K562 (cell line): ENCODE data around the gene VWDE. TPM values are rescaled to one million over a fixed set of nuclear protein-coding genes. Genes with fewer than 3 reads are reported as not detected.

Experiments
- BCL6 ChIP-seq: fragments of 250-450 bp; sonication (Bioruptor Pico); IDR thresholded peaks from 2 replicates; pipeline ENCODE4 v1.4.0; 2020
- CBX2 ChIP-seq: fragments of 200-600 bp; sonication (generic); IDR thresholded peaks from one replicate; pipeline ENCODE4 v1.6.1; 2012; ENCODE audit warnings: mild to moderate bottlenecking, low read length, inconsistent platforms; ENCODE audit not compliant: insufficient read depth, poor library complexity, severe bottlenecking
- CTCF ChIP-seq, 3 experiments: IDR thresholded peaks in 2 of 3; conservative IDR thresholded peaks in 1 of 3; 2 replicates each; pipeline ENCODE4 v1.5.1; 2011 to 2012; ENCODE audit warnings: low read length in 3 of 3, mild to moderate bottlenecking in 3 of 3, control low read depth in 2 of 3, improper control_type of control experiment in 1 of 3, inconsistent platforms in 1 of 3, low read depth in 1 of 3, mixed read lengths in 1 of 3, moderate library complexity in 1 of 3; ENCODE audit not compliant: insufficient read depth in 2 of 3
- DPF2 ChIP-seq: fragments of 450-650 bp; IDR thresholded peaks from 2 replicates; pipeline ENCODE4 v1.6.1; 2016
- ERF ChIP-seq: fragments of 450-650 bp; formaldehyde crosslinking; IDR thresholded peaks from 2 replicates; pipeline ENCODE4 v1.4.0; 2020; ENCODE audit warnings: mild to moderate bottlenecking, mixed read lengths
- FOXJ2 ChIP-seq: fragments of 200-800 bp; sonication (Bioruptor generic); IDR thresholded peaks from 2 replicates; pipeline ENCODE4 v1.6.1; 2016; ENCODE audit warnings: missing genetic modification characterization, missing compliant biosample characterization
- FOXJ3 ChIP-seq: sonication (generic); formaldehyde crosslinking; IDR thresholded peaks from 2 replicates; pipeline ENCODE4 v1.4.0; 2020; ENCODE audit warnings: mild to moderate bottlenecking, missing genetic modification reagents
- GABPB2 ChIP-seq: fragments of 250-450 bp; sonication (Bioruptor Pico); conservative IDR thresholded peaks from 2 replicates; pipeline ENCODE4 v1.5.1; 2021; ENCODE audit warnings: mild to moderate bottlenecking
- L3MBTL2 ChIP-seq: fragments of 450-650 bp; IDR thresholded peaks from 2 replicates; pipeline ENCODE4 v1.6.1; 2016; ENCODE audit warnings: mild to moderate bottlenecking, moderate library complexity
- MEF2D ChIP-seq: conservative IDR thresholded peaks from 2 replicates; pipeline ENCODE4 v1.6.1; 2016; ENCODE audit warnings: low read depth, missing genetic modification characterization, missing compliant biosample characterization
- MTA3 ChIP-seq: fragments of 450-650 bp; formaldehyde crosslinking; IDR thresholded peaks from 2 replicates; pipeline ENCODE4 v1.6.1; 2017; ENCODE audit warnings: mild to moderate bottlenecking, borderline replicate concordance
- PHF8 ChIP-seq: fragments of 200-600 bp; sonication (generic); IDR thresholded peaks from 2 replicates; pipeline ENCODE4 v1.6.1; 2012; ENCODE audit warnings: mixed run types, mild to moderate bottlenecking, inconsistent platforms, low read length, moderate library complexity, borderline replicate concordance
- PTTG1 ChIP-seq: fragments of 450-650 bp; IDR thresholded peaks from 2 replicates; pipeline ENCODE4 v1.6.1; 2016; ENCODE audit warnings: low read depth, mild to moderate bottlenecking, missing genetic modification characterization, missing compliant biosample characterization
- ZC3H11A ChIP-seq: IDR thresholded peaks from 2 replicates; pipeline ENCODE4 v1.6.1; 2012; ENCODE audit warnings: low read depth, low read length, improper control_type of control experiment
- ZNF12 ChIP-seq: sonication (generic); formaldehyde crosslinking; IDR thresholded peaks from 2 replicates; pipeline ENCODE4 v1.4.0; 2020; ENCODE audit warnings: mild to moderate bottlenecking, missing genetic modification reagents
- ZNF280A ChIP-seq: fragments of 450-650 bp; IDR thresholded peaks from 2 replicates; pipeline ENCODE4 v1.6.1; 2018; ENCODE audit warnings: mild to moderate bottlenecking, low read depth; ENCODE audit not compliant: partially characterized antibody
- polyA plus RNA-seq, 8 experiments: library from polyadenylated mRNA; depleted of rRNA in 4 of 8; stranded (reverse) in 5 of 8; unstranded in 3 of 8; fragments of >200 nt; fragmentation: Nextera tagmentation in 2 of 8; fragmentation: Illumina TruSeq in 1 of 8; extraction: Ambion mirVana in 2 of 8; extraction: Trizol in 1 of 8; gene quantifications; 2 replicates each; pipeline versions ENCODE4 v1.2.1 to v1.2.3, GENCODE V29; 2011 to 2014; ENCODE audit warnings: inconsistent platforms in 1 of 8, missing spikeins in 1 of 8
- total RNA-seq, 7 experiments: library from RNA; depleted of rRNA in 6 of 7; stranded (reverse); fragments of >200 nt in 6 of 7; fragmentation: Illumina TruSeq in 2 of 7; extraction: Trizol in 2 of 7; gene quantifications; 2 replicates each; pipeline versions ENCODE4 v1.2.1 to v1.2.3, GENCODE V29; 2011 to 2021; ENCODE audit warnings: low replicate concordance in 1 of 7
- TF ChIP-seq, protein P1 (sequence below): fragments of 450-650 bp; formaldehyde crosslinking; IDR thresholded peaks from 2 replicates; pipeline ENCODE4 v1.4.0; 2020; ENCODE audit warnings: mild to moderate bottlenecking, moderate library complexity
- TF ChIP-seq, protein P2 (sequence below): sonication (generic); formaldehyde crosslinking; IDR thresholded peaks from 2 replicates; pipeline ENCODE4 v1.8.0; 2022; ENCODE audit warnings: mild to moderate bottlenecking, missing genetic modification reagents, borderline replicate concordance

The VWDE gene
- total and polyA plus RNA-seq, 9 of the 15 experiments (the other 6 are each of a cell fraction or from before 2014, with no cell fraction given): 40.6 to 162 (median 95.2) TPM

DNA sequence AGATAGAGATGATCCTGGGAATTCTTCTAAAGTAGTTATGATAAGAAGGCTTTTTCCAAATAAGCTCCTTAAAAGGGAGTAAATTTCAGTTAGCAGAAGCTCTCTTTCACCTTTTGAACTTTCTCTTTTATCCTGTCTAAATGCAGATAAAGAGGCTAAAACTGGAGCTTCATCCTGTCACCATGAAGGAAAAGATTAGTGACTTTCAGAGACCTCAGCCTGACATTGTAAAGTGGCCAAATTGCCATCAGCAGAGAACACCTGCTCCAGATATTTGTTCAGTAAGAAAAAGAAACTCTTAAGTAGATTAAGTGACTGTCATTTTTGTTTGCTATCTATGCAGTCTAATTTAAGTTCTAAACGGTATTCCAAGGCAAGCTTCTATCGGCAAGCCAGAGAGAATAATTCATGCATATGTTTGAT is 18.3 kb downstream of the VWDE start (continued):
- TF ChIP-seq, protein P1, sequence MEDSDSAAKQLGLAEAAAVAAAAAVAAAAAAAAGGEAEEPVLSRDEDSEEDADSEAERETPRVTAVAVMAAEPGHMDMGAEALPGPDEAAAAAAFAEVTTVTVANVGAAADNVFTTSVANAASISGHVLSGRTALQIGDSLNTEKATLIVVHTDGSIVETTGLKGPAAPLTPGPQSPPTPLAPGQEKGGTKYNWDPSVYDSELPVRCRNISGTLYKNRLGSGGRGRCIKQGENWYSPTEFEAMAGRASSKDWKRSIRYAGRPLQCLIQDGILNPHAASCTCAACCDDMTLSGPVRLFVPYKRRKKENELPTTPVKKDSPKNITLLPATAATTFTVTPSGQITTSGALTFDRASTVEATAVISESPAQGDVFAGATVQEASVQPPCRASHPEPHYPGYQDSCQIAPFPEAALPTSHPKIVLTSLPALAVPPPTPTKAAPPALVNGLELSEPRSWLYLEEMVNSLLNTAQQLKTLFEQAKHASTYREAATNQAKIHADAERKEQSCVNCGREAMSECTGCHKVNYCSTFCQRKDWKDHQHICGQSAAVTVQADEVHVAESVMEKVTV (CRISPR knock-in tag): no peak
- TF ChIP-seq, protein P2, sequence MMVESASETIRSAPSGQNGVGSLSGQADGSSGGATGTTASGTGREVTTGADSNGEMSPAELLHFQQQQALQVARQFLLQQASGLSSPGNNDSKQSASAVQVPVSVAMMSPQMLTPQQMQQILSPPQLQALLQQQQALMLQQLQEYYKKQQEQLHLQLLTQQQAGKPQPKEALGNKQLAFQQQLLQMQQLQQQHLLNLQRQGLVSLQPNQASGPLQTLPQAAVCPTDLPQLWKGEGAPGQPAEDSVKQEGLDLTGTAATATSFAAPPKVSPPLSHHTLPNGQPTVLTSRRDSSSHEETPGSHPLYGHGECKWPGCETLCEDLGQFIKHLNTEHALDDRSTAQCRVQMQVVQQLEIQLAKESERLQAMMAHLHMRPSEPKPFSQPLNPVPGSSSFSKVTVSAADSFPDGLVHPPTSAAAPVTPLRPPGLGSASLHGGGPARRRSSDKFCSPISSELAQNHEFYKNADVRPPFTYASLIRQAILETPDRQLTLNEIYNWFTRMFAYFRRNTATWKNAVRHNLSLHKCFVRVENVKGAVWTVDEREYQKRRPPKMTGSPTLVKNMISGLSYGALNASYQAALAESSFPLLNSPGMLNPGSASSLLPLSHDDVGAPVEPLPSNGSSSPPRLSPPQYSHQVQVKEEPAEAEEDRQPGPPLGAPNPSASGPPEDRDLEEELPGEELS (CRISPR knock-in tag): no peak
- peak; percentile 98 for TF ChIP-seq DPF2
- TF ChIP-seq ZC3H11A: no peak
- TF ChIP-seq FOXJ2 (tag): no peak
- no peak for TF ChIP-seq ZNF280A
- TF ChIP-seq PHF8: no peak
- no peak for TF ChIP-seq GABPB2 (CRISPR knock-in tag)
- no peak for TF ChIP-seq ZNF12 (CRISPR knock-in tag)
- no peak for TF ChIP-seq ERF (CRISPR knock-in tag)
- peak; percentile 96 for TF ChIP-seq MEF2D
- TF ChIP-seq BCL6 (CRISPR knock-in tag): no peak
- no peak for TF ChIP-seq L3MBTL2
- TF ChIP-seq MTA3: 0 out of 2 replicates have a peak, but pooled peaks have one; percentile 52
- TF ChIP-seq FOXJ3 (CRISPR knock-in tag): no peak
- TF ChIP-seq PTTG1 (tag): no peak
- TF ChIP-seq CTCF (IDR thresholded peaks at IDR 0.05 in 2 of 3, conservative IDR thresholded peaks at IDR 0.05 in 1 of 3; ENCODE audit: insufficient read depth in 2 of 3, low read depth in 1 of 3, low read length in 3 of 3): no peak
- no peak for TF ChIP-seq CBX2
